Activated CD8-positive, alpha-beta memory T cell treated with anti-CD3 and anti-CD28 coated beads, Interleukin-2, amount 50 U/mL, for 24 hours (primary cell): ENCODE results near the gene KRT39.
"Not testable (repeated sequence)": the region's sequence is repeated elsewhere in the genome, so short reads cannot be mapped to it uniquely, and the experiment has no call there.

Source experiments
- DNase-seq: peaks from one replicate; pipeline ENCODE4 v3.0.0-alpha.2; 2020; ENCODE audit errors: extremely low read depth

Gene KRT39

DNA sequence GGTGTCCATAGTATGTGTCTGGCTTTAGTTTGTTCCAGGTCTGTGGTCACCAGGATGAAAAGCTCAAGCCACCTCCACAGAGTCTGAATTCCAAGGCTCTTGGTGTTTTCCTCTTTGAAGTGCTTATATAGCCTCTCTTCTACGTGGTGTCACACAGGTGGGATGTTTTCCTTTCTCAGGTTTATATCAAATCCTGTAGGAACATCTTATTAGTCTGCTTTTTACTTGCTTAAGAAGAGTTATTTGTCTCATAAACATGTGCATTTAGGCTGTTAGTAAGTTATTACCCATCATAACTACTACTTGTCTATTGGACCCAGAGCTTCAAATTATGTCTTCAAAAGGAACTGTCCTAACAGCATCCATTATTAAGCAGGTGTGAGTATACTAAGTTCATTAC is at the start of gene KRT39:
Gene KRT39 (minus strand): TSS at position 101 of the 400 bp plus-strand sequence. CDS start 92 bp downstream, at position 9.
- DNase-seq: no peak

DNA sequence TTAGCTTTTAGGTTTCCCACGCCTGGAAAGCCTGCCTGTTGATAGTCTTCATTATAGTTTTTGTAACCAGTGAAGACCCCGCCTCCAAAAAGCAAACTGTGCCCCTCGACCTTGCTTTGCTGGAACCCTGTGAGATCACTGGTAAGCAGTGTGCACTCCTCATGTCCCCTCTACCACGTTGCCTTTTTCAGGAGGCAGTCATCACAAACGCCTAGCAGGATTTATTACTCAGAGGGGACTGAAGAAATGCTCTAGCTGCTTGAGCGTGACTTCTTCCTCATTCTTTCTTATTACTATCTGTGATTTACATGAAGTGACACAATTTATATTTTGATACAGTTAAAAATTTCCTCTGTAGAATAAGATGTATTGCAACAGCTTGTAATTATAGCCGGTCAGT is 48.7 kb upstream of the KRT39 start:
- no peak for DNase-seq

DNA sequence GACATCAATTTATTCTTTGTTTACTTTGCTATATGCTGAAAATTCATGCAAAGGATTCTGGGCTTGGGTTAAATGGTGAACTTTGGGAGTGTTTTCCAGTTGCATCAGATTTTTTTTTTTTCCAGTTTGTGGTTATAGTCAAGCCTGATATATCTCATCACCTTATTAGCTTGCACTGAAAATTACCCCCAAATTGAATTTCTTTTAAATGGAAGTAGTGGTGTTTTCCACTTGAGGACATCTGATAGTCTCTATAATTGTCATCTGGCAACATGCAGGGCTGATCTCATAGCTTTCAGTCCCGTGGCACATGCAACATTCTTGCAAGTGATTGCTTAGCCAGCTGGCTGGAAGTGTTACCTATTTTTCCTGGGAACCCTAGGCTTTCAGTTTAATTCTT is 46.9 kb upstream of the KRT39 start:
- no peak for DNase-seq

DNA sequence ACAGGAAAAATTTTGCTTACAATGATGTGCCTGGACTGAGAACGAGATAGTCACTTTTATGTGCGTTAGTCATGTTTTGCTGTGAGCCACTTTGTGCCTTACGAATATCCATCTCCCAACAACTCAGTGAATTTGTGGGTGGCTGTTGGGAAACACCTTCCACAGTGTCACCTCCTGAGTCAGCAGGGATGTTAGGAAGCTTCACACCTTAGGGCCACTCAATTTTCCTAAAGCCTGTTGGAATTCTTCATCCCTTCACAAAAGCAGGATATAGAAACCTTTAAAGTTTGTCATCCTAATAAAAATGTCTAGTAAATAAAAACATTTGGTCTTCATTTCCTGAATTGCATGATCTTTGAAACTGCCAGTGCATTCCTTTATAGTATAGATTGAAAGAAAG is 46.4 kb upstream of the KRT39 start:
- no peak for DNase-seq

DNA sequence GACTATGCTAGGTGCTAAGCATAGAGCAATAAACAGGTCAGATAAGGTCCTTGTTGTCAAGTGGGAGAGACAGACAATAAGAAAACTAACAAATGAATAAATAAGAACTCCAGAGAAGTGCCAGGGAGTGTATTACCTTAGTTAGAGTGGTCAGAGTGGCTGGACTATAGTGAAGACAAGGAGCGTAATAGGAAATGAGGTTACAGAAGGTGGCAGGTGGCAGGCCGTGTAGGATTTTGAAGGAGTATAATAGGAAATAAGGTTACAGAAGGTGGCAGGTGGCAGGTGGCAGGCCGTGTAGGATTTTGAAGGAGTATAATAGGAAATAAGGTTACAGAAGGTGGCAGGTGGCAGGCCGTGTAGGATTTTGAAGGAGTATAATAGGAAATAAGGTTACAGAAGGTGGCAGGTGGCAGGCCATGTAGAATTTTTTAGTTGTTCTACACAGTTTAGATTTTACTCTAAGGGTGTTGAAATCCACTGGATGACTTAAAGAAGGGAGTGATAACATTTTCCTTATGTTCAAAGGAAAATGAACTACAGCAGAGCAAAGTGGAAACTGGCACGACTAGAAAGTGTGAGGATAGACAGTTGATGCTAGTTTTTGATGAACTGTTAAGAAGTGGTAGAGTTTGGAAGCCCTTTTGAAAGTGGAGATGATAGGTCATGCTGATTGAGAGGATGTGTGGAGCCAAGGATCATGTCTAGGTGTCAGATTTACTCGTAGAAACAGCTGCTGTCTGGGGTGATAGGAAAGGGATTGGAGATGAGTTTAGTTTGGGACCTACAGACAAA is 45.8 kb upstream of the KRT39 start:
- no peak for DNase-seq

DNA sequence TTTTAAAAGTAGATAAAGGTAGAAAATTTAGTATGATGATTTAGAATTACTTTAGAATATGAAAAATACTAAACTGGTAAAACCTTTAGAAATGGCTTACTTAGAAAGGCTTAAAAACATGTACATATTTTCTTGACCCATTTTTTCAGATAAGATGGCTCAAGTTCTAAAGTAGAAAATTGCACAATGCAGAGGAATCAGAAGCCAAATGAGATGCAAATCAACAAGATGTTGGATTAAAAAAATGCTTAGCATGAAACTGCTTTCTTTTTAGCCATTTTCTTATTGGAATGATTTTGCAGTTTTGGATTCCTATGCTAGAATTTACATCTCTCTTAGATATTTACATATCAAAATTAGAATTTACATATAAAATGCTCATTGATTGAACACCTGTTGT is 43.7 kb upstream of the KRT39 start:
- DNase-seq: no peak

DNA sequence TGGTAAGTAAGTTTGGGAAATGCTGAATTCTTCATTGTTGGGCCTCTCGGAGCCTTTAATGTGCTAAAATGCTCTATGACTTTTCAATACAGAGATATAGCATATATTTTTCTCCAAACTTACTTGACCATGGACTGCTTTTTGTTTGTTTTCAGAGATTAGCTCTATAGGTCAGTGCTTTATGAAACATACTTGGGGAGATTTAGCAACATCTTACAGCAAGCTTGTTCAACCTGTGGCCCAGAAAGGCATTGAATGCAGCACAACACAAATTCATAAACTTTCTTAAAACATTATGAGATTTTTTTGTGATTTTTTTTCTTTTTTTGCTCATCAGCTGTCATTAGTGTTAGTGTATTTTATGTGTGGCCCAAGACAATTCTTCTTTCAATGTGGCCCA is 43.2 kb upstream of the KRT39 start:
- DNase-seq: no peak

DNA sequence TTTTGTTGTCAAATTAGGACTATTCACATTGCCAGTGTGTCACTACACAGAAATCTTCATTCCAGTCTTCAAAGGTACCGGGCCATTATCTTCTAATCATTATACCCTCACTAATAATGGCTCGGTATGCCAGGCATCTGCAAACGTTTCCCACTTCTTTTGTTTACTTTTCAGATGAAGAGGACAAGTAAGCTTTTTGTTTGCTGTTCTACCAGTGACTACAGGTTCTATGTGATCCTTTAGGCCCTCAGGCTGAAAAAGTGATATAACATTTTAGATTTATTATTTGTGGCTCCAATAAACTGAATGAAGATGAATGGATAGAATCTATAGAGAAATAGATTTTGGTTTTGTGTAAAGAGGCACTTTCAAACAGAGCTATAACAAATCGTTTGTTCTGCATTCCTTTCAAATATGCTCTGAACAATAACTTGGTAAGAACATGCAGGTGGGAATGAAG is 42.6 kb upstream of the KRT39 start:
- no peak for DNase-seq

DNA sequence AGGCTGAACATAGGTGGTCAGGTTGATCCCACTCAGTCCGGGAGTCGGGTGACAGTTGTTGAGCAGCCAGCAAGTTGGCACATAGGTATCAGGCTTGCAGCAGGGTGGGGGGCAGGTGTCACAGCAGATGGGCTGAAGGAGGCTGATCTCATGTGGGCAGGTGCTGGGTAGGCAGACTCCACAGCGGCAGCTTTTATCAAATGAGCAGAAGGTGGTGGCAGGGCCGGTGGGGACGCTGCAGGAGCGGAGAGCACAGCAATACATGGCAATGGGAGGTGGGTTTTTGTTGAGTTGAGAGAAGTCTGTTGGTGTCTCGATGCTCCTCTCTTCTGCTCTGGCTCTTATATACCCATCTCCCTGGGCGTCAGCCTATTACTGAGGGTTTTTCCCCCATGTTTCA is 42.1 kb upstream of the KRT39 start, which contains the start of gene KRTAP3-1:
Gene KRTAP3-1 (minus strand): TSS at position 318 of the 400 bp plus-strand sequence. CDS start 54 bp downstream, at position 264.
- no peak for DNase-seq

DNA sequence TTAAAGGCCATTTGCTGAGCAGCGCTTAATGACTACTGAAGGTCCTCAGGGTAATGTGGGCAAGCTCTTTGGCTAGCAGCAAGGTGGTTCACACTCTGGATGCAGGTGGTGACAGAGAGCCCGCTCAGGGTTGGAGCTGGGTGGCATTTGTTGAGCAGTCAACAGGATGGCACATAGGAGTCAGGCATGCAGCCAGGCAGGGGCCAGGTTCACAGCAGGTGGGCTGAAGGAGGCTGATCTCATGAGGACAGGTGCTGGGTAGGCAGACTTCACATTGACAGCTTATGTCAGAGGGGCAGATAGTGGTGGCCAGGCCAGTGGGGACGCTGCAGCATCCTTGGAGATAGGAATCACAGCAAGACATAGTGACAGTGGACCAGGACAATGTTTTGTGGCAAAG is 37.6 kb upstream of the KRT39 start:
- no peak for DNase-seq

DNA sequence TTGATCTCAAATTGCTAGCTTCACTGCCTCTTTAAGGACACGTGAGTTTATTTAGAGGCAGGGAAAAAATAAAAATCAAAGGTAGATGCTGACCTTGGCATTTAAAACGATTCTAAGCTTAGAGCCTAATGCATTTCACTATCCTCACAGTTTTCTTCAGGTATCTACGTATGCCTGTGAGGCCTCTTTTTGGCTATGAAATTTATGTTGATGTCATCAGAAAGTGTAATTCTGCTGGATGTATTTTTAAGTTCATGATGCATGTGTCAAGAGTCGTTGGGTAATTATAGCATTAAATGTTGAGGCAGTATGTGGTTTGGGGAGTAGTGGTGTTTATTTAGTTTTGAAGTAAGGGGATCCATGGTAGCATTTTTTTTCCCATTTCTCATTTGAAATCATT is 37.2 kb upstream of the KRT39 start:
- DNase-seq: no peak

DNA sequence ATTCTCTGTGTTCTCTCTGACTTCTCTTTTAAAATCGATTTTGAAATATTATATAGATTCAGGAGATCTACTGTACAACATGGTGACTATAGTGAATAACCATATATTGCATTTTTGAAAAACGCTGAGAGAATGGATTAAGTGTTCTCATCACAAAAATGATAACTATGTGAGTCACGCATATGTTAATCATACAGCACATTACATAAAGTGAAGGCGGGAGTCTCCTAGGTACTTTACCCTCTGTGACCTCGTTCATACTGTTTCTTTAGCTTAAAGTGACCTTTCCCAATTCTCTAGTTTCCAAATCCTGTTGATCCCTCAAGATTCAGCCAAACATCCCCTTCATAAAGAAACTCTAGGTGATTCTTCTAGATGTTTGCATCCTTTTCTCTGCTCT is 36.1 kb upstream of the KRT39 start:
- DNase-seq: no peak

DNA sequence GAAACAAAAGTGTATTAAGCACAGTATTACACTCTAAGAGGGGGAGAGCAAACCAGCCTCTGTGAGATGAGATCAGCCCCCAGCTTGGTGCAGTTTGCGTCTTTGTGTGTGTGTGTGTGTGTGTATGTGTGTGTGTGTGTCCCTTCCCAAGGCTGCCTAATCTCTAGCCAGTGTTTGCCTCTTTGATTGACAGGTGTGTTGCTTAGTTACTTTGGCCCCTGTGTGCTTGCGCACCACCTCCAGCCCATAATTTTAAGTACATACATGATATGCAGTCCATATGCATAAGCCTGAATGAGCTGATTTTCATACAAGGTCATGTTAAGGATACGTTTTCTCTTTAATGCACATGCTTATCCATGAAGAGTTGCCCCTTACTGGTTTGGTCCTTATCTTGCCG is 35.0 kb upstream of the KRT39 start:
- DNase-seq: no peak

DNA sequence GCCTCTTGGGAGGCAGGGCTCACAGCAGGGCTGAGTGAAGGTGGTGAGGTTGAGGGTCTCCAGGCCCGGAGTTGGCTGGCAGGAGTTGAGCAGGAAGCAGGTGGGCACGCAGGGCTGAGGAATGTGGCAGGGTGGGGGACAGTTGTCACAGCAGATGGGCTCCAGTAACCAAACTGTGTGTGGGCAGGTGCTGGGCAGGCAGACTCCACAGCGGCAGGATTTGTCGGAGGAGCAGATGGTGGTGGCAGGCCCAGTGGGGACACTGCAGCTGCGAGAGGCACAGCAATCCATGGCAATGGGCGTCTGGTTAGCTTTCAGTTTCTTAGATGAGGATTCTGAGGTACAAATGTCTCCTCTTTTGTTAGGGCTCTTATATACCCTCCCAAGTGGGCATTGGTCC is 32.8 kb upstream of the KRT39 start, which contains the start of gene KRTAP3-2:
Gene KRTAP3-2 (minus strand): TSS at position 344 of the 400 bp plus-strand sequence. CDS start 53 bp downstream, at position 291.
- not testable (repeated sequence) for DNase-seq

DNA sequence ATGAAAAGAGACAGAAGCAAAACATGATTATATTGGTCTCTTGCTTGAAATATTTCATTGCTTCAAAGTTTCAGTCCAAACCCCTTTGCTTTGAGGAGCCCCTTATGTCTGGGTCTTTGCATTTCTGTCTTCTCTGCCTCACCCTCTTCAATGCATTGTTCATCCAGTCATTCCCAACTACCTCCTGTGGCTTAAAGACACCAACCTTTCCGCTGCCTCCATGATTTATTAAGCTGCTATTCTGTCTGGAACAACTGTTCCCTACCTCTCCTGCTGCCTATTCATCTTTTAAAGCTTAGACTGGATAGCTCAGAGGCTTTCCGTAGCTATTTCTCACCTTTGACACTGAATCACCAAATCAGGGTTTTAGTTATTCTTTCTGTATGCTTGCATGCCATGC is 30.6 kb upstream of the KRT39 start:
- DNase-seq: no peak

DNA sequence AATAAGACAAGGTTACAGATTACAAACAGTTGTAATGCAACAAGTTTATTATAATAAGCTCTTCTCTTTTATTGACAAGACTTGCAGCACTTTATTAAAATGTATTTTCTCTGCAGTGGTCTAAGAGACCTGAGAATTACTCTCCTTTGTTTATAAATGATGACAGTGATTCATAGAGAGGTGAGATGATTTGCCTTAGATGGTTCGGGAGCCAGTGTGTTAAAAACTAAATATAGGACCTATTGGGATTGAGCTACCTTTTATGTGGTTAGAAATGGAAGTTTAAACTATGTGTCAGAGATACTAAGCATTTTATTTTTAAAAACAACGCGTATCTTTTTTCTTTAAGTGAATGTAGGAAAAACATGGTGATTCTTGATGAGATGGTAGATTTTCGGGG is 30.1 kb upstream of the KRT39 start:
- no peak for DNase-seq

DNA sequence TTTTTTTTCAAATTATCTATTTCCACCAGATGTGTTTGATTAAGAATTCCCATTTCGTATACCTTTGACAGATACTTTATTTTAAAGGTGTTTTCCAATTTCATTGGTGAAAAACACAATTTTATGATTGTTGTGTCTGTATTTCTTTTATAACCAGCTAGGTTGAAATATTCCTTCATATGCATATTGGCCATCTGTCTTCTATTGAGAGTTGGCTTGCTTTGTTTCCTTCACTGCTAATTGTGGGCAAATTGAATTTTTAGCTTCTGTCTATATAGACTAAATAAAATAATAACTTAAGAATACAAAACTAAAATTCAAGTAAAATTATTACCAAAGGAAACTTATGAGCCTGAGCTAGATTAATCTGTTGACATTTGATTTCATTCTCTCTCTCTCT is 28.4 kb upstream of the KRT39 start:
- DNase-seq: no peak

DNA sequence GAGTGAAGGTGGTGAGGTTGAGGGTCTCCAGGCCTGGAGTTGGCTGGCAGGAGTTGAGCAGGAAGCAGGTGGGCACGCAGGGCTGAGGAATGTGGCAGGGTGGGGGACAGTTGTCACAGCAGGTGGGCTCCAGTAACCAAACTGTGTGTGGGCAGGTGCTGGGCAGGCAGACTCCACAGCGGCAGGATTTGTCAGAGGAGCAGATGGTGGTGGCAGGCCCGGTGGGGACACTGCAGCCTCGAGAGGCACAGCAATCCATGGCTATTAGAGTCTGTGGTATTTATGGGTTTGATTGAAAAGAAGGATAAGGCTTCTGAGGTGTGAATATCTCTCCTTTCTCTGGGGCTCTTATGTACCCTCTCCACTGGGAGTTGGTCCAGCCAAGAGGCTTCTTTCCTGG is 27.1 kb upstream of the KRT39 start, which contains the start of gene KRTAP3-3:
Gene KRTAP3-3 (minus strand): TSS at position 326 of the 400 bp plus-strand sequence. CDS start 67 bp downstream, at position 259.
- no peak for DNase-seq

DNA sequence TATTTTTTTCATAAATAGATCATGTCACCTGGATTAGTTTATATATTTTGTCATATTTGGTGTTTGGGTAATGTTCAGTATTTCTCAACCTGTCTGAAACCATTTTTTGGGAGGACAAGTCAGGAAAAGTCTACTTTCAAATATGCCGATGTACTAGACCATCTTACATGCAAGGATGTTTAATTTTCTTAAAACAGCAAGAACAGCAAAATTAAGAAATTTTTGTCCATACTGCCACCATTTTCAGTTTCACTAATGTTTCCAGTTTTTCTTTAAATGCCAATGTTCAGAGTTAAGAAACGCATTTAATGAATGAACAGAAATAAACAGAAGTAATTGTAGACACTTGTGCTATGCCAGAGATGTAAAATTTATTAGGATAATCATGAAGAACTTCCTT is 26.3 kb upstream of the KRT39 start:
- DNase-seq: no peak

DNA sequence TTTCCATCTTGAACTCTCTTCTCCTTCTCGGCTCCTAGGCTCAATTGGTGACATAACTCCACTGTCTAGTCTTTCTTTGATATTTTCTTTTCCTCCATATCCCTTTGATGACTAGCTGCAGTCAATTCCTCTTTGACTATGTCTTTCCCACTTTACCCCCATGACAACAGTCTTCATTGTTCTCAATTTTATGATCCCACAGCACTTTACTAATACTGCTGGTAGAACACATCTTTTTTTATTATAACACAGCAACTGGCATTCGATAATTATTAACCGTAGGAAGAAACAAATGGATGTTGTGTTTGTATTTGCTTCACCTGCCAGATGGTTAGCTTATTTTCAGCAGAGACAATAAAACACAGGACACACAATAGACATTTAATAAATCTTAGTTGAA is 25.9 kb upstream of the KRT39 start:
- no peak for DNase-seq

DNA sequence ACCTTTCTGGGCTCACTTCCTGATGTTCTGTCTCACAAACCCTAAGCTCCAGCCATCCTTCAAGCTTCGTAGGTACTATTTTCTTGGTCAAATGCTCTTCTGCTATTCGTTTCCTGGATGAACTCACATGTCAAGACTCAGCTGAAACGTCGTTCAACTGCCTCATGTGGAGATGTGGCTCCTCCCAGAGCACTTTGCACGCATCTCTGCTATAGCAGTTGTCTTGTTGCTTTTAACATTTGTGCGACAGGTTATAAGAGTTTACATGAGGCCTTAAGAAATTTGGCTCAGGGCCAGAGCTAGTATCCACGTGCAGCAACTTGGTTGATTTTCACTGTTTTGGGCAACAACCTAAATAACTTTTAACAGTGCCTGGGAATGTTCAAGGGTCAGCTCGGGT is 20.2 kb upstream of the KRT39 start:
- no peak for DNase-seq

DNA sequence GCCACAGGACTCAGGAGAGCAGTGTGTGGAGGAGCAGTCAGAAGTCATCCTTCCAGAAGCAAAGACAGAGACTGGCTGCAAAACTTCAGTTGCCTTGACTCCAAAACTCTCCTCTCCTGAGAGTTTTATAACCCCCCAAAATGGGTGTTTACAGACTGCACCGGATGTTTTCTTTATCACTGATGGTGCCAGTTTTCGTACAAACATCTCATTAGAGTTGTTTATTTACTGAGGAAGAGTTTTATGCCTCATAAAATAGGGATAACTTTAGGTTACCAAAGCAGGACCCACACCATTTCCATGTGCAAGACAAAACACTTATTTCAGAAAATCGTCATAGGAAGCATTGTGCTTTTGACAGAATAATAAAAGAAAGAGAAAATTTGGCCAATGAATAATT is 17.5 kb upstream of the KRT39 start, which contains the start of gene KRT40:
Gene KRT40 (minus strand): TSS at position 101 of the 400 bp plus-strand sequence. CDS start 53 bp downstream, at position 48.
- no peak for DNase-seq

DNA sequence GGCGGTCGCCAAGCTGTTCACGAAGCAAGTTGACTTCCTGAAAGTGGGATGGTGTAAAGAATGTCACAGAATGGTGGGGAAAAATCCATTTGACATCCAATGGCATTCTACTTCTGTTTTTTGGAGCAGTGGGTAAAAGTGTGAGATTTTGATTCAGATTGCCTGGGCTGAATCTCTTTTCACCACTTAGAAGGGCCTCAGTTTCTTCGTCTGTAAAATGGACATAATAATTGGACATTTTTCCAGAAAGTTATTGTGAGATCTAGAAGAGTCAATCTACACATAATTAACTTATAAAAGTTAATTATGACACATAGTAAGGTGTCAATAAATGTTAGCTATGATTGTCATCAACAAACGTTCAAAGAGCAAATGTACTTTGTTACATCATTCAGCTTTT is 14.4 kb upstream of the KRT39 start:
- no peak for DNase-seq
